GM21786 (cell line): Measurements from ENCODE around the gene ALG14.

ENCODE experiments used
- ATAC-seq: cut with Tn5 transposase; IDR thresholded peaks from one replicate; pipeline ENCODE4 v1.9.1; 2021; ENCODE audit not compliant: unreplicated experiment

Gene ALG14

GRCh38 chr1:94986783-94987182 lies 86.0 kb downstream of the ALG14 start:
- ATAC-seq, result no peak

GRCh38 chr1:94983171-94983739 lies 89.5 kb downstream of the ALG14 start:
- no peak for ATAC-seq

DNA sequence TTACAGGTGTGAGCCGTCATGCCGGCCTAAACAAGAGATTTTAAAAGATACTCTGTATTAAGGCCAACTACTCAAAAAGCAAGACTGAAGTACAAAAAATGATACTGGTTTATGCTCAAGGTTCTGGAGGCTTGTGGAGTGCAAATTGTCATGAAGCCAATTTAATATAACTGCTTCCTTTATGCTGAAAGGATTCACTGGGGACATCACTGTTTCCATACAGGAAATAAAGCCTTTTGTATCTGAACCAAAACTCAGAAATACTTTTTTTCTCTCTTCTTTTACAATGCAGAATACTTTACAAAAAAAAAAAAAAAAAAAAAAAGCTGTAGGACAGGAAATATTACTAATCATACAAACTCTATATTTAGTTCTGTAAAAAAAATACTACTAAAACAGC lies 90.4 kb downstream of the ALG14 start:
- no peak for ATAC-seq

- ATAC-seq, result no peak
These were observed 91.2 kb downstream of the ALG14 start for GRCh38 chr1:94981575-94981973.

GRCh38 chr1:94980582-94981574 lies 91.9 kb downstream of the ALG14 start:
- ATAC-seq, result no peak

- no peak for ATAC-seq
These were observed 92.8 kb downstream of the ALG14 start for GRCh38 chr1:94979656-94980581.

DNA sequence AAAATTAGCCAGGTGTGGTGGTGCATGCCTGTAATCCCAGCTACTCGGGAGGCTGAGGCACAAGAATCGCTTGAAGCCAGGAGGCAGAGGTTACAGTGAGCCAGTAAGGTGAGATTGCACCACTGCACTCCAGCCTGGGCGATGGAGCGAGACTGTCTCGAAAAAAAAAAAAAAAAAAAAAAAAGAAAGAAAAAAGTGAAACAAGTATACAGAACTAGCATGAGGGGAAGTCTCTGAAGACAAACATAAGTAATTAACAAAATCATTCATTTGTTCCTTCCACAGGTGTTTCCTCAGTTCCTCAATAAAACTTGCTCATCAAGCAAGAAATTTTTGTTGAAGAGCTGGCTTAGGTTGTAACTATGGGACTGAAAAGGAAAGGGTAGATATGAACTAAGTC lies 93.6 kb downstream of the ALG14 start:
- ATAC-seq, result no peak

- ATAC-seq, result no peak
These were observed 94.3 kb downstream of the ALG14 start for GRCh38 chr1:94978401-94978800.

- no peak for ATAC-seq
These were observed 95.7 kb downstream of the ALG14 start for GRCh38 chr1:94976971-94977548.

- no peak for ATAC-seq
These were observed 97.9 kb downstream of the ALG14 start for GRCh38 chr1:94974824-94975223.

- ATAC-seq, result no peak
These were observed 98.5 kb downstream of the ALG14 start for GRCh38 chr1:94974241-94974640.

DNA sequence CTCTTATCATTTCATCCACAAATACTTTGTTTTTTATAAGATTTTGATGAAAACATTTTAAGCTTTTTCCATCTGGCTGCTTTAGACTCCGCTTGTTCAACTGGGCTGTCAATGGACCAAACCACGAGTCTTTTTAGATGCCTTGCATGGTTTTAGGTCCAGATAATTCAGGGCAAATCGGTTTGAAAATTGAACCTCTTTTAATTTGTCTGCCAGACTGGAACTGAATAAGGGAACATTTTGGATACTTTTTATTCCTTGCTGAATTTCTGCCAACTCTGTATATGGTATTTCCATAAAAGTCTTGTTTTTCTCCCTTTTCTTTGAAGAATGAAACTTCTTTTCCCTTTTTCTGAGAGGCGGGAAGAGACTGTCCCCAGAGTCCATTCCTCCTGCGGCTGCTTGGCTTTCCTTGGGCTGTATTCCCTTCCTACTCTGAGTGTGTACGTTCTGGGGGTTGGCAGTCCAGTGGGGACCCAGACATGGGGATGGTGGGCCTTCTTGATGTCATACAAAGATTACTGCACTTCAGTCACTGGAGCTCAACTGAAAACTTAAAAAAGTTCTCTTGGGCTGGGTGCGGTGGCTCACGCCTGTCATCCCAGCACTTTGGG lies 99.3 kb downstream of the ALG14 start:
- ATAC-seq, result no peak

GRCh38 chr1:94971491-94971924 lies 101.2 kb downstream of the ALG14 start:
- no peak for ATAC-seq

GRCh38 chr1:94970783-94971182 lies 102.0 kb downstream of the ALG14 start:
- ATAC-seq, result no peak

DNA sequence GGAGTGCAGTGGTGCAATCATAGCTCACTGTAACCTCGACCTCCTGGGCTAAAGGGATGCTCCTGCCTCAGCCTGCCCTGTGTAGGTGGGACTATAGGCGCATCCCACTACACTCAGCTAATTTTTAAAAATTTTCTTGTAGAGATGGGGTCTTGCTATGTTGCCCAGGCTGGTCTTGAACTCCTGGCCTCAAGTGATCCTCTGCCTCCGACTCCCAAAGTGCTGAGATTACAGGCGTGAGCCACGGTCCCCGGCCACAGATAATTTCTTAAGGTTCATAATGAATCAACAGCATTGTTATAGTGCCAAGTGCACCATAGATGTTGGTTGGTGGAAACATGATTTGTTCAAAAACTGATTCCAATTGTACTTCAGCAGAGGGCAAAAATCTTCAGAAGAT lies 103.6 kb downstream of the ALG14 start:
- ATAC-seq, result no peak

DNA sequence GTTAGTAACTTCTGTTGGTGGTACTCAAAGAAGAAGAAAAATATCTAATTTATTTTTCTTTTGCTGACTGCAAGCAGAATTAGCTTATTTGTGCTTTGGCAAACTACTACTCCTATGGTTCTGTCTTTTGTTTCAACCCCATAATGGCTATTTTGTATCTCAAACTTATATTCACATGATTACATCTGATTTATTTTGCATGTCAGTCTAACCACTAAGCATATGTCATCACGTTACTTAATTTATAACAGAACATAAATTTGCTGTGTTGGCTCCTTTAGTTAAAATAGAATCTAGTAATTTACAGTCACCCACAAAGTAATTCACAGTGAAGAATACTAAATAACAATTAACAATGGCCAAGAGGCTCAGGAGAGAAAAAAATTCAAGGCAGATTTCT lies 106.7 kb downstream of the ALG14 start:
- ATAC-seq, result no peak

DNA sequence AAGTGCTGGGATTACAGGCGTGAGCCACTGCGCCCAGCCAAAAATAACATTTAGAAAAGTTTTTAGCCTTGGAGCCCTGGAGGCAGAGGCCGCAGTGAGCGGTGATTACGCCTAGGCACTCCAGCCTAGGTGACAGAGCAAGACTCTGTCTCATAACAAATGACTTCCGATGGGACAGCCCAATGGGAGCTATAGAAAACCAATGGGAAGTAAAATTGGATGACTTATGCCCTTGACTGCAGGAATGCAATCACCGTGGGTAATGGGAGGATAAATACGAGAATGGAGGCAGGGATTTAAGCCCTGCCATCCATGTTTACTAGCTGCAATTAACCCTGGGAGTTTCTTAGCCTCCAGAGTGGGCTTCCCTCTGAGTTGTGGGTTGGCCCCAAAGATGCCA lies 108.9 kb downstream of the ALG14 start:
- no peak for ATAC-seq

DNA sequence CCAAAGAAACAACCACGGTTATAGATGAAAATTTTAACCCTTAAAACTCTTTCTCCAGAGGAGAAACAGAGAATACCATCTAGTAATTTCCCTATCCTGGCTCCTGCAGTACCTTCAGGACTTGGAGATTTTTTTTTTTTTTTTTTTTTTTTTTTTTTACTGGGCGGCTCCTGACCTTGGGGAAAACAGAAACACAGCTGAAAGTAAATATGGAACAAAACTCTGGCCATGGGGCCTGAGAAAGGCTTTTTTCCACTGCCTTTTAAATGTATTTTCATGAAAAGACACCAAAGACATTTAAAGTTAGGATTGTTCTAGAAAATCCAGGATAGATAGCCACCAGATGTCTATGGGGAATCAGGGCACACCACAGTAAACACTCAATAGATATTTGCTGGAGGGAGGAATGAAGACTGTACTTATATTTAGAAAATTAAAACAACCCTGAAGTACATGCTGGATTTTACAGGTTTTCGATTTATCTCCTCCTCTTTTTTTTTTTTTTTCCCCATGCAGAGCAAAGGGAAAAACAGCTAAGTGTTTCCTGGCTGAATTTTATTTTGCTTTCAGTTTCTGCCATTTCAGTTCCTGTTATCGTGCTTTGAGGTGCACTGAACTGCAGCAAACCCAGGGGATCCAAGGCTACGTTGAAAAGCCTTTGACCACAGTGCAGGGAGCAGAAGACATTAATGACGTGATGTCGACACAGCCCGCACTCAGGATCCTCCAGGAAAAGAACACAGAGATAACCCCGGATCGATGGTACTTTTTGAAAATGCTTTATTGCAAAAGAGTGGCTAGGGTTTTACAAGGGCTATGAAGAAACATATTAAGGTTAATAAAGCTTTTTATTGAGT lies 110.1 kb downstream of the ALG14 start:
- ATAC-seq, result peak; percentile 98

DNA sequence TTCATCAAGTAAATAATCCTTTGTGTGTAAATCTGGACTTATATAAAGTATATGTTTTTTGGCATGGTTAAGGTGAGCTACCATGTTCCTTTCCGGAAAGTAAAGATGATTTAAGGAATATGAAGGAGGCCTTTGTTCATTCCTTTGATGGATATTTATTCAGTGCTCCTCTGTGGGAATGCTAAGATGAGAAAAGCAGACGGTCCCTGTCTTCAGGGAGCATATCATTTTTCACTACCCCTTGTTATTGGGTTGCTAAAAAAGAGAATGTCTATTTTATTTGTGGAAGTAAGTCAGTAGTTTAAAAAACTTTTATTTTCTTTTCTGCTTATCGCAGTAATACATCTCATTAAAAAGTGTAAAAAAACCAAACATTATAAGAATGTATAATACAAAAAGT lies 110.8 kb downstream of the ALG14 start:
- ATAC-seq, result no peak

DNA sequence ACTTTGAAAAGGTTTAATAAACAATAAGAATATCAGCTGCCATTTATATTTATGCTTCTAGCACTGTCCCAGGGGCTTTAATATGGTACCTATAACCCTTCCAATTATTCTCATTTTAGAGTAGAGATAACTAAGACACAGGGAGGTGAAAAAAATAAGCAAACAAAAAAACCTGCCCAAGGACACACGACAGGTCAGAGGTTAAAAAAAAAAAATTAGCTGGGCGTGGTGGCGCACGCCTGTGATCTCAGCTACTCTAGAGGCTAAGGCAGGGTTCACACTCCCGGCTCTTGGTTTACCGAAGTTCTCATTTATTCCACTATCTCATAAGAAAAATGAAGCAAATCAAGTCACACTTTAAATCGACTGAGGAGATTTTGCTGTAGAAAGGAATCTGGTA lies 111.2 kb downstream of the ALG14 start:
- no peak for ATAC-seq
